ENCODE measurements around the gene RPP25L. TPM values are rescaled to one million over a fixed set of nuclear protein-coding genes. Genes with fewer than 3 reads are reported as not detected.

The RPP25L gene
- total and polyA plus RNA-seq, 5 donors from 2014 or later = 6.7 to 80.0 (median 63.7) TPM

GRCh38 chr9:34628656-34629490, 17.0 kb upstream of the RPP25L start, which contains the start of gene ARID3C:
Gene ARID3C, minus strand, starts transcription at chr9:34629066. Its CDS starts 1,052 bp downstream, at chr9:34628014.
- peaks cover 40% of the 10 kb centered on the region for H3K27me3 ChIP-seq (ENCODE audit: control insufficient read depth, insufficient read depth, low read length)
- peaks cover 51% of the 10 kb centered on the region for H3K27me3 Mint-ChIP-seq
- peak within 1 kb of the TSS; percentile 70 to 88 (median 82) for H3K4me3 Mint-ChIP-seq
- peaks cover 0 to 3% (median 0%) of the 10 kb centered on the region in 7 donors for H3K9me3 Mint-ChIP-seq
- H3K9me3 ChIP-seq (ENCODE audit: control insufficient read depth in 2 of 2, low read length in 2 of 2) = no peaks in the 10 kb centered on the region
- H3K4me1 Mint-ChIP-seq = peaks cover 8 to 28% (median 11%) of the 10 kb centered on the region in 4 donors
- DNase-seq (peak in 2 of 3 donors; percentile 32 to 38), ATAC-seq (ENCODE audit: low read depth in 2 of 2) (peak; percentile 54 to 66)
- peaks cover 6% of the 10 kb centered on the region for H3K36me3 Mint-ChIP-seq
- H3K27ac Mint-ChIP-seq = peak within 1 kb of the TSS in 2 of 3 donors; percentile 2 to 79
- H3K4me1 ChIP-seq (ENCODE audit: control insufficient read depth, insufficient read depth, low read length, poor library complexity, severe bottlenecking) = peaks cover 24% of the 10 kb centered on the region
- H3K27ac ChIP-seq (ENCODE audit: insufficient read depth, low read length, poor library complexity, severe bottlenecking) = no peak within 1 kb of the TSS
- H3K36me3 ChIP-seq (ENCODE audit: control insufficient read depth, insufficient read depth, low read length) = no peaks in the 10 kb centered on the region
- H3K4me3 ChIP-seq (ENCODE audit: low read depth, low read length) = peak within 1 kb of the TSS; percentile 64

GRCh38 chr9:34627716-34628655, 16.1 kb upstream of the RPP25L start:
- peak overlapping the region in 2 of 3 donors; percentile 2 to 79 for H3K27ac Mint-ChIP-seq

GRCh38 chr9:34625186-34625486, 13.2 kb upstream of the RPP25L start:
- Histone ChIP-seq H3K4me1 (ENCODE audit: control insufficient read depth, insufficient read depth, low read length, poor library complexity, severe bottlenecking) (peaks cover 37% of the 10 kb centered on the region), H3K27ac (ENCODE audit: insufficient read depth, low read length, poor library complexity, severe bottlenecking) (no peak overlapping the region), H3K9me3 (ENCODE audit: control insufficient read depth in 2 of 2, low read length in 2 of 2) (no peaks in the 10 kb centered on the region), H3K27me3 (ENCODE audit: control insufficient read depth, insufficient read depth, low read length) (peaks cover 46% of the 10 kb centered on the region), H3K4me3 (ENCODE audit: low read depth, low read length) (no peak overlapping the region), H3K36me3 (ENCODE audit: control insufficient read depth, insufficient read depth, low read length) (no peaks in the 10 kb centered on the region)
- no peak overlapping the region for H3K4me3 Mint-ChIP-seq
- peaks cover 76% of the 10 kb centered on the region for H3K27me3 Mint-ChIP-seq
- H3K9me3 Mint-ChIP-seq = peaks cover 0 to 3% (median 0%) of the 10 kb centered on the region in 7 donors
- H3K4me1 Mint-ChIP-seq = peaks cover 11 to 38% (median 15%) of the 10 kb centered on the region in 4 donors
- no peak for ATAC-seq (ENCODE audit: low read depth in 2 of 2)
- no peak for DNase-seq
- no peak overlapping the region for H3K27ac Mint-ChIP-seq
- H3K36me3 Mint-ChIP-seq = peaks cover 5% of the 10 kb centered on the region

More at GRCh38 chr9:34627716-34628655, 16.1 kb upstream of the RPP25L start:
- peaks cover 0 to 3% (median 0%) of the 10 kb centered on the region in 7 donors for H3K9me3 Mint-ChIP-seq
- H3K27me3 ChIP-seq (ENCODE audit: control insufficient read depth, insufficient read depth, low read length) = peaks cover 40% of the 10 kb centered on the region
- H3K4me1 Mint-ChIP-seq = peaks cover 6 to 30% (median 10%) of the 10 kb centered on the region in 4 donors
- peaks cover 32% of the 10 kb centered on the region for H3K4me1 ChIP-seq (ENCODE audit: control insufficient read depth, insufficient read depth, low read length, poor library complexity, severe bottlenecking)
- no peaks in the 10 kb centered on the region for H3K36me3 ChIP-seq (ENCODE audit: control insufficient read depth, insufficient read depth, low read length)
- H3K27me3 Mint-ChIP-seq = peaks cover 59% of the 10 kb centered on the region
- ATAC-seq (ENCODE audit: low read depth in 2 of 2) (peak in 1 of 2 donors; percentile 15), DNase-seq (no peak)
- H3K27ac ChIP-seq (ENCODE audit: insufficient read depth, low read length, poor library complexity, severe bottlenecking) = no peak overlapping the region
- H3K4me3 Mint-ChIP-seq = peak overlapping the region; percentile 16 to 88 (median 79)
- H3K9me3 ChIP-seq (ENCODE audit: control insufficient read depth in 2 of 2, low read length in 2 of 2) = no peaks in the 10 kb centered on the region
- peak overlapping the region; percentile 64 for H3K4me3 ChIP-seq (ENCODE audit: low read depth, low read length)
- H3K36me3 Mint-ChIP-seq = peaks cover 5% of the 10 kb centered on the region

GRCh38 chr9:34624475-34625185, 12.7 kb upstream of the RPP25L start:
- Mint-ChIP-seq H3K4me3 (peak overlapping the region in 1 of 4 donors; percentile 11), H3K9me3 (peaks cover 0 to 3% (median 0%) of the 10 kb centered on the region in 7 donors), H3K36me3 (peaks cover 5% of the 10 kb centered on the region), H3K27me3 (peaks cover 71% of the 10 kb centered on the region), H3K27ac (no peak overlapping the region), H3K4me1 (peaks cover 15 to 43% (median 19%) of the 10 kb centered on the region in 4 donors)
- no peaks in the 10 kb centered on the region for H3K9me3 ChIP-seq (ENCODE audit: control insufficient read depth in 2 of 2, low read length in 2 of 2)
- H3K27ac ChIP-seq (ENCODE audit: insufficient read depth, low read length, poor library complexity, severe bottlenecking) = no peak overlapping the region
- H3K4me3 ChIP-seq (ENCODE audit: low read depth, low read length) = no peak overlapping the region
- no peaks in the 10 kb centered on the region for H3K36me3 ChIP-seq (ENCODE audit: control insufficient read depth, insufficient read depth, low read length)
- ATAC-seq (ENCODE audit: low read depth in 2 of 2) = no peak
- peaks cover 42% of the 10 kb centered on the region for H3K4me1 ChIP-seq (ENCODE audit: control insufficient read depth, insufficient read depth, low read length, poor library complexity, severe bottlenecking)
- peaks cover 44% of the 10 kb centered on the region for H3K27me3 ChIP-seq (ENCODE audit: control insufficient read depth, insufficient read depth, low read length)
- DNase-seq = no peak

GRCh38 chr9:34623374-34624235, 11.7 kb upstream of the RPP25L start:
- Mint-ChIP-seq H3K4me1 (peaks cover 13 to 47% (median 25%) of the 10 kb centered on the region in 4 donors), H3K27ac (no peak overlapping the region), H3K27me3 (peaks cover 62% of the 10 kb centered on the region), H3K9me3 (peaks cover 0 to 3% (median 0%) of the 10 kb centered on the region in 7 donors), H3K4me3 (peak overlapping the region in 3 of 4 donors; percentile 22 to 69 (median 23)), H3K36me3 (peaks cover 4% of the 10 kb centered on the region)
- peaks cover 43% of the 10 kb centered on the region for H3K4me1 ChIP-seq (ENCODE audit: control insufficient read depth, insufficient read depth, low read length, poor library complexity, severe bottlenecking)
- H3K27me3 ChIP-seq (ENCODE audit: control insufficient read depth, insufficient read depth, low read length) = peaks cover 39% of the 10 kb centered on the region
- DNase-seq (no peak), ATAC-seq (ENCODE audit: low read depth in 2 of 2) (no peak)
- no peaks in the 10 kb centered on the region for H3K36me3 ChIP-seq (ENCODE audit: control insufficient read depth, insufficient read depth, low read length)
- H3K4me3 ChIP-seq (ENCODE audit: low read depth, low read length) = no peak overlapping the region
- H3K27ac ChIP-seq (ENCODE audit: insufficient read depth, low read length, poor library complexity, severe bottlenecking) = no peak overlapping the region
- H3K9me3 ChIP-seq (ENCODE audit: control insufficient read depth in 2 of 2, low read length in 2 of 2) = no peaks in the 10 kb centered on the region

GRCh38 chr9:34620061-34620994, 8.4 kb upstream of the RPP25L start, which contains the start of gene DCTN3:
Gene DCTN3, minus strand, starts transcription at chr9:34620495. Its CDS starts 31 bp downstream, at chr9:34620464.
- DNase-seq (peak; percentile 89 to 97 (median 93)), ATAC-seq (ENCODE audit: low read depth in 2 of 2) (peak; percentile 97 to 99)
- no peaks in the 10 kb centered on the region for H3K9me3 ChIP-seq (ENCODE audit: control insufficient read depth in 2 of 2, low read length in 2 of 2)
- Mint-ChIP-seq H3K4me1 (peaks cover 9 to 35% (median 24%) of the 10 kb centered on the region in 4 donors), H3K27ac (peak within 1 kb of the TSS; percentile 88 to 97 (median 92)), H3K27me3 (peaks cover 32% of the 10 kb centered on the region), H3K9me3 (peaks cover 0 to 2% (median 0%) of the 10 kb centered on the region in 7 donors), H3K4me3 (peak within 1 kb of the TSS; percentile 90 to 99 (median 95)), H3K36me3 (peaks cover 9% of the 10 kb centered on the region)
- H3K27me3 ChIP-seq (ENCODE audit: control insufficient read depth, insufficient read depth, low read length) = peaks cover 13% of the 10 kb centered on the region
- H3K4me1 ChIP-seq (ENCODE audit: control insufficient read depth, insufficient read depth, low read length, poor library complexity, severe bottlenecking) = peaks cover 34% of the 10 kb centered on the region
- peak within 1 kb of the TSS; percentile 90 for H3K4me3 ChIP-seq (ENCODE audit: low read depth, low read length)
- peak within 1 kb of the TSS; percentile 65 for H3K27ac ChIP-seq (ENCODE audit: insufficient read depth, low read length, poor library complexity, severe bottlenecking)
- peaks cover 26% of the 10 kb centered on the region for H3K36me3 ChIP-seq (ENCODE audit: control insufficient read depth, insufficient read depth, low read length)

All from CD4-positive, CD25-positive, alpha-beta regulatory T cell (primary cell).